HepG2 (cell line): Measurements from ENCODE around the gene WDR19. TPM values are rescaled to one million over a fixed set of nuclear protein-coding genes. Genes with fewer than 3 reads are reported as not detected.
A peak's percentile ranks its signal among the peaks of the same experiment; 100 is the strongest.

Experiments used
- ARNT2 ChIP-seq: sonication (generic); formaldehyde crosslinking; IDR thresholded peaks from 2 replicates; pipeline ENCODE4 v1.8.0; 2022; ENCODE audit warnings: mild to moderate bottlenecking, low read depth, missing genetic modification reagents, moderate library complexity
- ATF7 ChIP-seq, 2 experiments: fragments of 450-650 bp in 1 of 2; sonication (generic) in 1 of 2; formaldehyde crosslinking in 1 of 2; IDR thresholded peaks; 2 replicates each; pipeline versions ENCODE4 v1.4.0 to v1.6.1; 2016 to 2020; ENCODE audit warnings: antibody characterized with exemption in 1 of 2, mild to moderate bottlenecking in 1 of 2, missing genetic modification reagents in 1 of 2
- CBFB ChIP-seq: sonication (generic); formaldehyde crosslinking; IDR thresholded peaks from 2 replicates; pipeline ENCODE4 v1.4.0; 2020; ENCODE audit warnings: missing genetic modification reagents
- CC2D1A ChIP-seq: sonication (generic); formaldehyde crosslinking; IDR thresholded peaks from 2 replicates; pipeline ENCODE4 v1.8.1; 2023; ENCODE audit warnings: mild to moderate bottlenecking, missing genetic modification reagents
- FOSL2 ChIP-seq: sonication (generic); formaldehyde crosslinking; IDR thresholded peaks from 2 replicates; pipeline ENCODE4 v1.4.0; 2020; ENCODE audit warnings: missing genetic modification reagents
- GATAD1 ChIP-seq: IDR thresholded peaks from 2 replicates; pipeline ENCODE4 v1.6.1; 2016; ENCODE audit warnings: missing genetic modification reagents, missing compliant biosample characterization
- GATAD2A ChIP-seq: IDR thresholded peaks from 2 replicates; pipeline ENCODE4 v1.6.1; 2016
- HMGA1 ChIP-seq: sonication (generic); formaldehyde crosslinking; conservative IDR thresholded peaks from 2 replicates; pipeline ENCODE4 v1.4.0; 2020; ENCODE audit warnings: missing genetic modification reagents
- MBD4 ChIP-seq: IDR thresholded peaks from 2 replicates; pipeline ENCODE4 v1.6.1; 2012; ENCODE audit warnings: low read length, inconsistent platforms, borderline replicate concordance
- MEIS2 ChIP-seq: sonication (generic); formaldehyde crosslinking; IDR thresholded peaks from 2 replicates; pipeline ENCODE4 v1.9.0; 2021; ENCODE audit warnings: mild to moderate bottlenecking, missing genetic modification reagents
- MZF1 ChIP-seq: sonication (generic); formaldehyde crosslinking; IDR thresholded peaks from 2 replicates; pipeline ENCODE4 v1.8.1; 2023; ENCODE audit warnings: mild to moderate bottlenecking, missing genetic modification reagents, borderline replicate concordance
- NBN ChIP-seq: fragments of 450-650 bp; conservative IDR thresholded peaks from 2 replicates; pipeline ENCODE4 v1.6.1; 2017
- NCOR1 ChIP-seq: fragments of 200-600 bp; sonication (generic); IDR thresholded peaks from 2 replicates; pipeline ENCODE4 v1.7.0; 2017; ENCODE audit warnings: antibody characterized with exemption, low read length, borderline replicate concordance
- NR2F2 ChIP-seq: IDR thresholded peaks from 2 replicates; pipeline ENCODE4 v1.6.1; 2012; ENCODE audit warnings: low read depth, inconsistent platforms, borderline replicate concordance
- PPARG ChIP-seq: conservative IDR thresholded peaks from 2 replicates; pipeline ENCODE4 v1.6.1; 2016; ENCODE audit warnings: missing biosample characterization, missing genetic modification reagents
- SMARCE1 ChIP-seq: fragments of 450-650 bp; IDR thresholded peaks from 2 replicates; pipeline ENCODE4 v1.6.1; 2017; ENCODE audit warnings: borderline replicate concordance
- SPEN ChIP-seq: sonication (generic); formaldehyde crosslinking; IDR thresholded peaks from 2 replicates; pipeline ENCODE4 v1.5.1; 2020; ENCODE audit warnings: low read depth, mild to moderate bottlenecking, missing genetic modification reagents
- TBX3 ChIP-seq: fragments of 450-650 bp; IDR thresholded peaks from 2 replicates; pipeline ENCODE4 v1.6.1; 2017; ENCODE audit warnings: antibody characterized with exemption, mild to moderate bottlenecking, inconsistent platforms, borderline replicate concordance
- TEAD3 ChIP-seq: optimal IDR thresholded peaks from 2 replicates; pipeline ENCODE3; 2016; ENCODE audit warnings: borderline replicate concordance
- U2AF1 ChIP-seq: fragments of 200-400 bp; formaldehyde crosslinking; optimal IDR thresholded peaks from 2 replicates; pipeline ENCODE3; 2017; ENCODE audit warnings: mild to moderate bottlenecking, low read depth, low read length
- ZBTB1 ChIP-seq: sonication (generic); formaldehyde crosslinking; IDR thresholded peaks from 2 replicates; pipeline ENCODE4 v1.4.0; 2020; ENCODE audit warnings: missing genetic modification reagents, borderline replicate concordance
- ZNF331 ChIP-seq: sonication (generic); formaldehyde crosslinking; IDR thresholded peaks from 2 replicates; pipeline ENCODE4 v1.4.0; 2020; ENCODE audit warnings: missing genetic modification reagents
- ZNF776 ChIP-seq: sonication (generic); formaldehyde crosslinking; IDR thresholded peaks from 2 replicates; pipeline ENCODE4 v1.4.0; 2020; ENCODE audit warnings: mild to moderate bottlenecking, missing genetic modification reagents
- ZNF841 ChIP-seq: sonication (generic); formaldehyde crosslinking; IDR thresholded peaks from 2 replicates; pipeline ENCODE4 v1.8.1; 2023; ENCODE audit warnings: missing genetic modification reagents, borderline replicate concordance
- ZNF878 ChIP-seq: sonication (generic); formaldehyde crosslinking; IDR thresholded peaks from 2 replicates; pipeline ENCODE4 v1.8.1; 2023; ENCODE audit warnings: mild to moderate bottlenecking, missing genetic modification reagents, moderate library complexity
- ZSCAN31 ChIP-seq: sonication (generic); formaldehyde crosslinking; IDR thresholded peaks from 2 replicates; pipeline ENCODE4 v1.5.0; 2020; ENCODE audit warnings: low read depth, mild to moderate bottlenecking, missing genetic modification reagents
- polyA plus RNA-seq, 8 experiments: library from polyadenylated mRNA; depleted of rRNA in 3 of 8; stranded (reverse) in 7 of 8; unstranded in 1 of 8; fragments of >200 nt; fragmentation: Illumina TruSeq in 4 of 8; extraction: Trizol in 4 of 8; gene quantifications; 2 replicates each; pipeline versions ENCODE4 v1.2.1 to v1.2.3, GENCODE V29; 2011 to 2016; ENCODE audit warnings: low read depth in 4 of 8, missing spikeins in 1 of 8, mixed read lengths in 1 of 8; ENCODE audit not compliant: insufficient read depth in 1 of 8
- total RNA-seq, 5 experiments: library from RNA; depleted of rRNA; stranded (reverse); fragments of >200 nt; fragmentation: Illumina TruSeq; extraction: Trizol; gene quantifications; 2 replicates each; pipeline ENCODE4 v1.2.3, GENCODE V29; 2016; ENCODE audit warnings: low read depth in 1 of 5
- TF ChIP-seq, protein P1 (sequence below): sonication (generic); formaldehyde crosslinking; IDR thresholded peaks from 2 replicates; pipeline ENCODE4 v1.4.0; 2020; ENCODE audit warnings: missing genetic modification reagents
- TF ChIP-seq, protein P2 (sequence below): sonication (generic); formaldehyde crosslinking; IDR thresholded peaks from 2 replicates; pipeline ENCODE4 v1.4.0; 2020; ENCODE audit warnings: mild to moderate bottlenecking, missing genetic modification reagents
- TF ChIP-seq, protein P3 (sequence below): sonication (generic); formaldehyde crosslinking; IDR thresholded peaks from 2 replicates; pipeline ENCODE4 v1.8.1; 2023; ENCODE audit warnings: mild to moderate bottlenecking, missing genetic modification reagents, borderline replicate concordance
- TF ChIP-seq, protein P4 (sequence below): sonication (generic); formaldehyde crosslinking; IDR thresholded peaks from 2 replicates; pipeline ENCODE4 v1.8.1; 2023; ENCODE audit warnings: missing genetic modification reagents, mild to moderate bottlenecking, borderline replicate concordance
- TF ChIP-seq, protein P5 (sequence below): sonication (generic); formaldehyde crosslinking; IDR thresholded peaks from 2 replicates; pipeline ENCODE4 v1.5.0; 2020; ENCODE audit warnings: mild to moderate bottlenecking, missing genetic modification reagents

WDR19 gene
- total and polyA plus RNA-seq, 2 of the 13 experiments (the other 11 are each of a cell fraction or from before 2014, with no cell fraction given): 22.9 to 34.1 TPM

DNA sequence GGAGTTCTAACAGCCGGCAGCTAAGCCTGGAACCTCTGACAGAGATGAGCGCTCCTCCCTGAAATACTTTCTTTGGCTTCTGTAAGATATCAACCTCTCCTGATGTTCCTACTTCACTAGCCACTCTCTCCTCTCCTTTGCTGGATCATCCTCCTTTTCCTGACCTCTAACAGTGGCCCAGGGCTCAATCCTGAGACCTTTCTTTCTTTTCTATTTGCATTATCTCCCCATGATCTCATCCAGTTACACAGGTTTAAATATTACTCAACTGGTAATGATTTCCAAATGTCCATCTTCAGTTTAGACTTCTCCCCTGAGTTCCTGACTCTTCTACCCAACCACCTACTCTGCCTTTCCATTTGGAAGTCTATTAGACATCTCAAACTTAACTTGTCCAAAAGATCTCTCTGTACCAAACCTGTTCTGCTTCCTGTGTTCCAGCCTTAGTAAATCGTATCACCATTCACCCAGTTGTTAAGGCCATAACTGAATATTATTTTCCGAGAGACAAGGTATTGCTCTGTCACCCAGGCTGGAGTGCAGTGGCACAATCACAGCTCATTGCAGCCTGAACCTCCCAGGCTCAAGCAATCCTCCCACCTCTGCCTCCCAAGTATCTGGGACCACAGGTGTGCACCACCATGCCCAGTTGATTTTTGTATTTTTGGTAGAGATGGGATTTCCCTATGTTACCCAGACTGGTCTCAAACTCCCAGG lies 142.7 kb downstream of the WDR19 start (continued):
- no peak for TF ChIP-seq CC2D1A (CRISPR knock-in tag)
- no peak for TF ChIP-seq TBX3
- no peak for TF ChIP-seq MZF1
- TF ChIP-seq SPEN (CRISPR knock-in tag): no peak
- no peak for TF ChIP-seq ZNF331 (CRISPR knock-in tag)
- no peak for TF ChIP-seq TEAD3 (CRISPR knock-in tag)
- no peak for TF ChIP-seq MBD4
- no peak for TF ChIP-seq HMGA1
- no peak for TF ChIP-seq NBN
- no peak for TF ChIP-seq MEIS2 (CRISPR knock-in tag)
- 0 out of 2 replicates have a peak, but pooled peaks have one; percentile 32 for TF ChIP-seq PPARG (CRISPR knock-in tag)
- no peak for TF ChIP-seq U2AF1
- no peak for TF ChIP-seq ZNF776
- no peak for TF ChIP-seq NCOR1
- no peak for TF ChIP-seq SMARCE1
- TF ChIP-seq, protein P1, sequence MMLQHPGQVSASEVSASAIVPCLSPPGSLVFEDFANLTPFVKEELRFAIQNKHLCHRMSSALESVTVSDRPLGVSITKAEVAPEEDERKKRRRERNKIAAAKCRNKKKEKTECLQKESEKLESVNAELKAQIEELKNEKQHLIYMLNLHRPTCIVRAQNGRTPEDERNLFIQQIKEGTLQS (CRISPR knock-in tag): peak; percentile 39; the same call in 1 of the 2 replicates
- TF ChIP-seq ZNF841 (CRISPR knock-in tag): no peak
- no peak for TF ChIP-seq ZSCAN31 (CRISPR knock-in tag)
- TF ChIP-seq NR2F2: peak; percentile 36; the same call in 1 of the 2 replicates
- no peak for TF ChIP-seq CBFB (CRISPR knock-in tag)
- TF ChIP-seq GATAD1 (CRISPR knock-in tag): no peak
- TF ChIP-seq, protein P2, sequence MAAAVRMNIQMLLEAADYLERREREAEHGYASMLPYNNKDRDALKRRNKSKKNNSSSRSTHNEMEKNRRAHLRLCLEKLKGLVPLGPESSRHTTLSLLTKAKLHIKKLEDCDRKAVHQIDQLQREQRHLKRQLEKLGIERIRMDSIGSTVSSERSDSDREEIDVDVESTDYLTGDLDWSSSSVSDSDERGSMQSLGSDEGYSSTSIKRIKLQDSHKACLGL (CRISPR knock-in tag): no peak
- TF ChIP-seq, protein P3, sequence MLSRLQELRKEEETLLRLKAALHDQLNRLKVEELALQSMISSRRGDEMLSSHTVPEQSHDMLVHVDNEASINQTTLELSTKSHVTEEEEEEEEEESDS (CRISPR knock-in tag): no peak
- no peak for TF ChIP-seq ZBTB1 (CRISPR knock-in tag)
- TF ChIP-seq FOSL2 (CRISPR knock-in tag): 0 out of 2 replicates have a peak, but pooled peaks have one; percentile 17
- peak; percentile 61; the same call in 1 of the 2 replicates for TF ChIP-seq GATAD2A
- TF ChIP-seq, protein P4, sequence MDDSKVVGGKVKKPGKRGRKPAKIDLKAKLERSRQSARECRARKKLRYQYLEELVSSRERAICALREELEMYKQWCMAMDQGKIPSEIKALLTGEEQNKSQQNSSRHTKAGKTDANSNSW (CRISPR knock-in tag): no peak
- peak; percentile 61; the same call in 1 of the 2 replicates for TF ChIP-seq ATF7 (IDR thresholded peaks at IDR 0.05)
- no peak for TF ChIP-seq ATF7 (CRISPR knock-in tag; IDR thresholded peaks at IDR 0.05)
- TF ChIP-seq, protein P5, sequence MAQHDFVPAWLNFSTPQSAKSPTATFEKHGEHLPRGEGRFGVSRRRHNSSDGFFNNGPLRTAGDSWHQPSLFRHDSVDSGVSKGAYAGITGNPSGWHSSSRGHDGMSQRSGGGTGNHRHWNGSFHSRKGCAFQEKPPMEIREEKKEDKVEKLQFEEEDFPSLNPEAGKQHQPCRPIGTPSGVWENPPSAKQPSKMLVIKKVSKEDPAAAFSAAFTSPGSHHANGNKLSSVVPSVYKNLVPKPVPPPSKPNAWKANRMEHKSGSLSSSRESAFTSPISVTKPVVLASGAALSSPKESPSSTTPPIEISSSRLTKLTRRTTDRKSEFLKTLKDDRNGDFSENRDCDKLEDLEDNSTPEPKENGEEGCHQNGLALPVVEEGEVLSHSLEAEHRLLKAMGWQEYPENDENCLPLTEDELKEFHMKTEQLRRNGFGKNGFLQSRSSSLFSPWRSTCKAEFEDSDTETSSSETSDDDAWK (CRISPR knock-in tag): no peak
- TF ChIP-seq ZNF878 (CRISPR knock-in tag): no peak
- no peak for TF ChIP-seq ARNT2
